Activated T-cell treated with anti-CD3 and anti-CD28 coated beads for 4 hours (primary cell): ENCODE results near the gene BEGAIN.

Experiments used
- DNase-seq: peaks from one replicate; pipeline ENCODE4 v3.0.0-alpha.2; 2020

BEGAIN gene

GRCh38 chr14:100502622-100503220, 84.5 kb downstream of the BEGAIN start:
- no peak for DNase-seq

- no peak for DNase-seq
These were observed 87.1 kb downstream of the BEGAIN start for GRCh38 chr14:100500128-100500527.

- DNase-seq = no peak
These were observed 89.1 kb downstream of the BEGAIN start for GRCh38 chr14:100498068-100498467.

- no peak for DNase-seq
These were observed 91.3 kb downstream of the BEGAIN start for GRCh38 chr14:100495917-100496316.

GRCh38 chr14:100494645-100495044, 92.6 kb downstream of the BEGAIN start:
- no peak for DNase-seq

- no peak for DNase-seq
These were observed 97.0 kb downstream of the BEGAIN start for GRCh38 chr14:100490252-100490651.

- DNase-seq = no peak
These were observed 99.2 kb downstream of the BEGAIN start for GRCh38 chr14:100488057-100488456.

- DNase-seq = no peak
These were observed 99.9 kb downstream of the BEGAIN start for GRCh38 chr14:100487304-100487703.
